ENCODE measurements around the gene HAND1. TPM values are rescaled to one million over a fixed set of nuclear protein-coding genes. Genes with fewer than 3 reads are reported as not detected.
"Not testable (repeated sequence)": the region's sequence is repeated elsewhere in the genome, so short reads cannot be mapped to it uniquely, and the experiment has no call there.

Gene HAND1
- not detected for total RNA-seq

GRCh38 chr5:154478224-154478565 is at the start of gene HAND1:
TSS of gene HAND1 (minus strand) at chr5:154478227. CDS start at chr5:154478008, 219 bp downstream.
- peak; percentile 50 for DNase-seq

- DNase-seq = no peak
Measured at GRCh38 chr5:154526231-154527226, 48.5 kb upstream of the HAND1 start.

GRCh38 chr5:154524859-154525258 is 46.8 kb upstream of the HAND1 start:
- DNase-seq = no peak

- DNase-seq = no peak
Measured at GRCh38 chr5:154524181-154524580, 46.2 kb upstream of the HAND1 start.

GRCh38 chr5:154523709-154524108 is 45.7 kb upstream of the HAND1 start:
- peak; percentile 19 for DNase-seq

- DNase-seq = peak; percentile 65
Measured at GRCh38 chr5:154523104-154523503, 45.1 kb upstream of the HAND1 start.

GRCh38 chr5:154522284-154522683 is 44.3 kb upstream of the HAND1 start:
- DNase-seq = no peak

- DNase-seq = no peak
Measured at GRCh38 chr5:154521756-154522155, 43.7 kb upstream of the HAND1 start.

GRCh38 chr5:154520861-154521453 is 42.9 kb upstream of the HAND1 start:
- peak; percentile 29 for DNase-seq

GRCh38 chr5:154519359-154519758 is 41.3 kb upstream of the HAND1 start:
- DNase-seq = no peak

- DNase-seq = no peak
Measured at GRCh38 chr5:154518438-154518867, 40.4 kb upstream of the HAND1 start.

- DNase-seq = no peak
Measured at GRCh38 chr5:154517810-154518437, 39.9 kb upstream of the HAND1 start.

- DNase-seq = no peak
Measured at GRCh38 chr5:154517181-154517580, 39.2 kb upstream of the HAND1 start.

- DNase-seq = no peak
Measured at GRCh38 chr5:154516475-154516874, 38.4 kb upstream of the HAND1 start.

- DNase-seq = not testable (repeated sequence)
Measured at GRCh38 chr5:154515488-154515887, 37.5 kb upstream of the HAND1 start.

GRCh38 chr5:154514331-154514730 is 36.3 kb upstream of the HAND1 start:
- no peak for DNase-seq

GRCh38 chr5:154513669-154514084 is 35.6 kb upstream of the HAND1 start:
- DNase-seq = no peak

- DNase-seq = no peak
Measured at GRCh38 chr5:154511984-154512383, 34.0 kb upstream of the HAND1 start.

GRCh38 chr5:154509784-154510555 is 31.9 kb upstream of the HAND1 start:
- no peak for DNase-seq

- no peak for DNase-seq
Measured at GRCh38 chr5:154508114-154508513, 30.1 kb upstream of the HAND1 start.

GRCh38 chr5:154506716-154507080 is 28.7 kb upstream of the HAND1 start:
- DNase-seq = no peak

GRCh38 chr5:154506049-154506715 is 28.2 kb upstream of the HAND1 start:
- DNase-seq = no peak
